ENCODE data around the gene KLF15. TPM values are rescaled to one million over a fixed set of nuclear protein-coding genes. Genes with fewer than 3 reads are reported as not detected.

KLF15 gene
- total and polyA plus RNA-seq, 2 donors = 1.6 to 57.3 TPM

- no peaks in the 10 kb centered on the region for H3K36me3 ChIP-seq (ENCODE audit: insufficient read depth)
- DNase-seq (ENCODE audit: extremely low spot score) = no peak
- 82% methylated on average over 13 of the region's 13 CpGs for WGBS
- H3K4me3 ChIP-seq (ENCODE audit: low read depth, low read length) = no peak overlapping the region
- H3K27ac ChIP-seq (ENCODE audit: low read depth) = no peak overlapping the region
- no peaks in the 10 kb centered on the region for H3K4me1 ChIP-seq (ENCODE audit: insufficient read depth)
Observed at GRCh38 chr3:126375835-126376331, 18.7 kb upstream of the KLF15 start.

GRCh38 chr3:126373682-126374601, 16.7 kb upstream of the KLF15 start:
- no peak overlapping the region for H3K27ac ChIP-seq (ENCODE audit: low read depth)
- DNase-seq (ENCODE audit: extremely low spot score) = no peak
- WGBS = 75% methylated on average over 21 of the region's 21 CpGs

GRCh38 chr3:126373146-126373613, 16.0 kb upstream of the KLF15 start:
- Histone ChIP-seq H3K36me3 (ENCODE audit: insufficient read depth) (no peaks in the 10 kb centered on the region), H3K4me3 (ENCODE audit: low read depth, low read length) (no peak overlapping the region), H3K4me1 (ENCODE audit: insufficient read depth) (no peaks in the 10 kb centered on the region), H3K27ac (ENCODE audit: low read depth) (no peak overlapping the region)
- WGBS = 96% methylated on average over 4 of the region's 4 CpGs
- no peak for DNase-seq (ENCODE audit: extremely low spot score)

More at GRCh38 chr3:126373682-126374601, 16.7 kb upstream of the KLF15 start:
- no peaks in the 10 kb centered on the region for H3K4me1 ChIP-seq (ENCODE audit: insufficient read depth)
- no peak overlapping the region for H3K4me3 ChIP-seq (ENCODE audit: low read depth, low read length)
- no peaks in the 10 kb centered on the region for H3K36me3 ChIP-seq (ENCODE audit: insufficient read depth)

GRCh38 chr3:126372413-126373145, 15.4 kb upstream of the KLF15 start:
- DNase-seq (ENCODE audit: extremely low spot score) = no peak
- no peaks in the 10 kb centered on the region for H3K4me1 ChIP-seq (ENCODE audit: insufficient read depth)

GRCh38 chr3:126371096-126371705, 14.0 kb upstream of the KLF15 start:
- DNase-seq (ENCODE audit: extremely low spot score) = no peak
- 92% methylated on average over 22 of the region's 22 CpGs for WGBS
- H3K4me3 ChIP-seq (ENCODE audit: low read depth, low read length) = no peak overlapping the region
- no peak overlapping the region for H3K27ac ChIP-seq (ENCODE audit: low read depth)
- no peaks in the 10 kb centered on the region for H3K4me1 ChIP-seq (ENCODE audit: insufficient read depth)
- H3K36me3 ChIP-seq (ENCODE audit: insufficient read depth) = no peaks in the 10 kb centered on the region

More at GRCh38 chr3:126372413-126373145, 15.4 kb upstream of the KLF15 start:
- no peak overlapping the region for H3K4me3 ChIP-seq (ENCODE audit: low read depth, low read length)
- no peak overlapping the region for H3K27ac ChIP-seq (ENCODE audit: low read depth)
- 86% methylated on average over 12 of the region's 12 CpGs for WGBS
- no peaks in the 10 kb centered on the region for H3K36me3 ChIP-seq (ENCODE audit: insufficient read depth)

GRCh38 chr3:126370606-126371005, 13.4 kb upstream of the KLF15 start:
- no peak overlapping the region for H3K27ac ChIP-seq (ENCODE audit: low read depth)
- 92% methylated on average over 7 of the region's 7 CpGs for WGBS
- H3K4me1 ChIP-seq (ENCODE audit: insufficient read depth) = no peaks in the 10 kb centered on the region
- H3K4me3 ChIP-seq (ENCODE audit: low read depth, low read length) = no peak overlapping the region
- DNase-seq (ENCODE audit: extremely low spot score) = no peak
- no peaks in the 10 kb centered on the region for H3K36me3 ChIP-seq (ENCODE audit: insufficient read depth)

GRCh38 chr3:126370055-126370454, 12.8 kb upstream of the KLF15 start:
- no peaks in the 10 kb centered on the region for H3K4me1 ChIP-seq (ENCODE audit: insufficient read depth)
- WGBS = 60% methylated on average over 4 of the region's 4 CpGs
- no peak overlapping the region for H3K27ac ChIP-seq (ENCODE audit: low read depth)
- no peak overlapping the region for H3K4me3 ChIP-seq (ENCODE audit: low read depth, low read length)
- DNase-seq (ENCODE audit: extremely low spot score) = no peak
- H3K36me3 ChIP-seq (ENCODE audit: insufficient read depth) = no peaks in the 10 kb centered on the region

- no peak for DNase-seq (ENCODE audit: extremely low spot score)
- 87% methylated on average over 2 of the region's 2 CpGs for WGBS
Observed at GRCh38 chr3:126369490-126369889, 12.3 kb upstream of the KLF15 start.

GRCh38 chr3:126367316-126367805, 10.2 kb upstream of the KLF15 start:
- Histone ChIP-seq H3K4me1 (ENCODE audit: insufficient read depth) (no peaks in the 10 kb centered on the region), H3K36me3 (ENCODE audit: insufficient read depth) (no peaks in the 10 kb centered on the region), H3K27ac (ENCODE audit: low read depth) (no peak overlapping the region), H3K4me3 (ENCODE audit: low read depth, low read length) (no peak overlapping the region)
- DNase-seq (ENCODE audit: extremely low spot score) = no peak
- WGBS = 93% methylated on average over 6 of the region's 6 CpGs

More at GRCh38 chr3:126369490-126369889, 12.3 kb upstream of the KLF15 start:
- no peak overlapping the region for H3K27ac ChIP-seq (ENCODE audit: low read depth)
- H3K36me3 ChIP-seq (ENCODE audit: insufficient read depth) = no peaks in the 10 kb centered on the region
- H3K4me1 ChIP-seq (ENCODE audit: insufficient read depth) = no peaks in the 10 kb centered on the region
- no peak overlapping the region for H3K4me3 ChIP-seq (ENCODE audit: low read depth, low read length)

GRCh38 chr3:126365351-126366277, 8.4 kb upstream of the KLF15 start:
- WGBS = 84% methylated on average over 11 of the region's 11 CpGs
- Histone ChIP-seq H3K4me1 (ENCODE audit: insufficient read depth) (no peaks in the 10 kb centered on the region), H3K4me3 (ENCODE audit: low read depth, low read length) (no peak overlapping the region), H3K27ac (ENCODE audit: low read depth) (no peak overlapping the region), H3K36me3 (ENCODE audit: insufficient read depth) (no peaks in the 10 kb centered on the region)
- no peak for DNase-seq (ENCODE audit: extremely low spot score)

- H3K4me3 ChIP-seq (ENCODE audit: low read depth, low read length) = no peak overlapping the region
- no peak for DNase-seq (ENCODE audit: extremely low spot score)
- H3K36me3 ChIP-seq (ENCODE audit: insufficient read depth) = no peaks in the 10 kb centered on the region
- no peaks in the 10 kb centered on the region for H3K4me1 ChIP-seq (ENCODE audit: insufficient read depth)
- H3K27ac ChIP-seq (ENCODE audit: low read depth) = no peak overlapping the region
- 93% methylated on average over 5 of the region's 5 CpGs for WGBS
Observed at GRCh38 chr3:126364731-126365301, 7.6 kb upstream of the KLF15 start.

- no peaks in the 10 kb centered on the region for H3K4me1 ChIP-seq (ENCODE audit: insufficient read depth)
- no peak for DNase-seq (ENCODE audit: extremely low spot score)
- 93% methylated on average over 9 of the region's 9 CpGs for WGBS
- H3K27ac ChIP-seq (ENCODE audit: low read depth) = no peak overlapping the region
- H3K36me3 ChIP-seq (ENCODE audit: insufficient read depth) = no peaks in the 10 kb centered on the region
- no peak overlapping the region for H3K4me3 ChIP-seq (ENCODE audit: low read depth, low read length)
Observed at GRCh38 chr3:126364130-126364695, 7.0 kb upstream of the KLF15 start.
